HG03280 (cell line): ENCODE results near the gene WWTR1.

ENCODE experiments used
- ATAC-seq: cut with Tn5 transposase; IDR thresholded peaks from one replicate; pipeline ENCODE4 v1.9.1; 2021; ENCODE audit warnings: mild to moderate bottlenecking, moderate library complexity; ENCODE audit not compliant: unreplicated experiment

Gene WWTR1

GRCh38 chr3:149572796-149573414 is 84.9 kb downstream of the WWTR1 start:
- ATAC-seq: no peak

- ATAC-seq: no peak
Measured at GRCh38 chr3:149571381-149571780, 86.4 kb downstream of the WWTR1 start.

- ATAC-seq: no peak
Measured at GRCh38 chr3:149570016-149570415, 87.8 kb downstream of the WWTR1 start.

- no peak for ATAC-seq
Measured at GRCh38 chr3:149567381-149567780, 90.4 kb downstream of the WWTR1 start.

GRCh38 chr3:149566292-149566975 is 91.4 kb downstream of the WWTR1 start:
- no peak for ATAC-seq

- ATAC-seq: no peak
Measured at GRCh38 chr3:149564079-149564478, 93.7 kb downstream of the WWTR1 start.

GRCh38 chr3:149563114-149563513 is 94.7 kb downstream of the WWTR1 start:
- no peak for ATAC-seq

- ATAC-seq: no peak
Measured at GRCh38 chr3:149560617-149561016, 97.2 kb downstream of the WWTR1 start.

GRCh38 chr3:149560001-149560400 is 97.8 kb downstream of the WWTR1 start:
- ATAC-seq: no peak

GRCh38 chr3:149559525-149559924 is 98.3 kb downstream of the WWTR1 start:
- ATAC-seq: no peak

GRCh38 chr3:149555927-149556326 is 101.9 kb downstream of the WWTR1 start:
- ATAC-seq: no peak

GRCh38 chr3:149554826-149555225 is 103.0 kb downstream of the WWTR1 start:
- ATAC-seq: no peak

GRCh38 chr3:149553781-149554451 is 103.9 kb downstream of the WWTR1 start:
- ATAC-seq: no peak

- no peak for ATAC-seq
Measured at GRCh38 chr3:149552700-149553099, 105.1 kb downstream of the WWTR1 start.

GRCh38 chr3:149551500-149551899 is 106.3 kb downstream of the WWTR1 start:
- no peak for ATAC-seq

GRCh38 chr3:149548669-149549065 is 109.2 kb downstream of the WWTR1 start:
- ATAC-seq: no peak

- no peak for ATAC-seq
Measured at GRCh38 chr3:149547954-149548668, 109.7 kb downstream of the WWTR1 start.

GRCh38 chr3:149547413-149547812 is 110.4 kb downstream of the WWTR1 start:
- ATAC-seq: no peak

- no peak for ATAC-seq
Measured at GRCh38 chr3:149545049-149545448, 112.8 kb downstream of the WWTR1 start.

- no peak for ATAC-seq
Measured at GRCh38 chr3:149542375-149543312, 115.2 kb downstream of the WWTR1 start.
